ENCODE measurements around the gene CTDNEP1.

DNA sequence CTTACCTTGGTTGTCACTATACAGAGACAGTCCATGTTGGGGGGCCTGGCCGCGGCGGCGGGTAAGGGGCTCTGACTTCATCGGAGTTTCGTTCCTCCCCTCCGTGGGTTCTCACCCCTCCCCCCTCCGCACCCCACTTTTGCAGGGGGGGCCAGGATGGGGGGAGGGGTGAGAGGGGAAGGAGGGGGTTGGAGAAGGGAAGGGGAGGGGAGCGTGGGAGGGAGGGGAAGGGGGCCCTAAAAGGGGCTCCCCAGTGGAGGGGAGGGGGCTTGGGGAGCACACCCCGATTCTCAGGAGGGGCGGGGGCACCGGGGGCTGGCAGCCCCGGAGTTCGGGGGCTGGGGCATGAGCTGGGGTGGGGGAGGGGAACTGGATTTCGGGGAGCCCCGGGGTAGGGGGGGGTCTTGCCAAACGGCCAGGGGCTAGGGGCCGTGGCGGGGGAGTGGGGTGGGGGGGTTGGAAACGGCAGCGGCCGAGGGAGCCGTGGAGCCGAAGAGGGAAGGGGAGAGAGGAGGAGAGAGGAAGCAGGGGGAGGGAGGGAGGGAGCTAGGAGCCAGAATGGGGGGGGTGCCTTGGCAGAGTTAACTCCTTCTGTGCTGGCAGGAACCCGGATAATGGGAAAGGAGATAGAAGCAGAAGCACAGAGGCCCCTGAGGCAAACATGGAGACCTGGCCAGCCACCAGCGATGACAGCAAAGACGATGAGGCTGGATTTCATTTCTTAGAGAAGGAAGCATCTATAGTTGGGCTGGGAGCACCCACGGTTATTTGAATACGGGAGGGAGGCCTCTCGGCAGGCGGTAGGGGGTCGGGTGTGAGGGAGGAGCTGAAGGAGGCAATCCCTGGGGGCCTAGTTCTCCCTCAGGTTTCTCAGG, 34.2 kb downstream of the CTDNEP1 start:
- 0 out of 2 replicates have a peak, but pooled peaks have one; percentile 1 for TF ChIP-seq RAD21 (IDR thresholded peaks at IDR 0.05; ENCODE audit: low read length)
- TF ChIP-seq, protein P1, sequence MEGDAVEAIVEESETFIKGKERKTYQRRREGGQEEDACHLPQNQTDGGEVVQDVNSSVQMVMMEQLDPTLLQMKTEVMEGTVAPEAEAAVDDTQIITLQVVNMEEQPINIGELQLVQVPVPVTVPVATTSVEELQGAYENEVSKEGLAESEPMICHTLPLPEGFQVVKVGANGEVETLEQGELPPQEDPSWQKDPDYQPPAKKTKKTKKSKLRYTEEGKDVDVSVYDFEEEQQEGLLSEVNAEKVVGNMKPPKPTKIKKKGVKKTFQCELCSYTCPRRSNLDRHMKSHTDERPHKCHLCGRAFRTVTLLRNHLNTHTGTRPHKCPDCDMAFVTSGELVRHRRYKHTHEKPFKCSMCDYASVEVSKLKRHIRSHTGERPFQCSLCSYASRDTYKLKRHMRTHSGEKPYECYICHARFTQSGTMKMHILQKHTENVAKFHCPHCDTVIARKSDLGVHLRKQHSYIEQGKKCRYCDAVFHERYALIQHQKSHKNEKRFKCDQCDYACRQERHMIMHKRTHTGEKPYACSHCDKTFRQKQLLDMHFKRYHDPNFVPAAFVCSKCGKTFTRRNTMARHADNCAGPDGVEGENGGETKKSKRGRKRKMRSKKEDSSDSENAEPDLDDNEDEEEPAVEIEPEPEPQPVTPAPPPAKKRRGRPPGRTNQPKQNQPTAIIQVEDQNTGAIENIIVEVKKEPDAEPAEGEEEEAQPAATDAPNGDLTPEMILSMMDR (IDR thresholded peaks at IDR 0.05) = no peak
- TF ChIP-seq, protein P2, sequence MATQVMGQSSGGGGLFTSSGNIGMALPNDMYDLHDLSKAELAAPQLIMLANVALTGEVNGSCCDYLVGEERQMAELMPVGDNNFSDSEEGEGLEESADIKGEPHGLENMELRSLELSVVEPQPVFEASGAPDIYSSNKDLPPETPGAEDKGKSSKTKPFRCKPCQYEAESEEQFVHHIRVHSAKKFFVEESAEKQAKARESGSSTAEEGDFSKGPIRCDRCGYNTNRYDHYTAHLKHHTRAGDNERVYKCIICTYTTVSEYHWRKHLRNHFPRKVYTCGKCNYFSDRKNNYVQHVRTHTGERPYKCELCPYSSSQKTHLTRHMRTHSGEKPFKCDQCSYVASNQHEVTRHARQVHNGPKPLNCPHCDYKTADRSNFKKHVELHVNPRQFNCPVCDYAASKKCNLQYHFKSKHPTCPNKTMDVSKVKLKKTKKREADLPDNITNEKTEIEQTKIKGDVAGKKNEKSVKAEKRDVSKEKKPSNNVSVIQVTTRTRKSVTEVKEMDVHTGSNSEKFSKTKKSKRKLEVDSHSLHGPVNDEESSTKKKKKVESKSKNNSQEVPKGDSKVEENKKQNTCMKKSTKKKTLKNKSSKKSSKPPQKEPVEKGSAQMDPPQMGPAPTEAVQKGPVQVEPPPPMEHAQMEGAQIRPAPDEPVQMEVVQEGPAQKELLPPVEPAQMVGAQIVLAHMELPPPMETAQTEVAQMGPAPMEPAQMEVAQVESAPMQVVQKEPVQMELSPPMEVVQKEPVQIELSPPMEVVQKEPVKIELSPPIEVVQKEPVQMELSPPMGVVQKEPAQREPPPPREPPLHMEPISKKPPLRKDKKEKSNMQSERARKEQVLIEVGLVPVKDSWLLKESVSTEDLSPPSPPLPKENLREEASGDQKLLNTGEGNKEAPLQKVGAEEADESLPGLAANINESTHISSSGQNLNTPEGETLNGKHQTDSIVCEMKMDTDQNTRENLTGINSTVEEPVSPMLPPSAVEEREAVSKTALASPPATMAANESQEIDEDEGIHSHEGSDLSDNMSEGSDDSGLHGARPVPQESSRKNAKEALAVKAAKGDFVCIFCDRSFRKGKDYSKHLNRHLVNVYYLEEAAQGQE (IDR thresholded peaks at IDR 0.05; ENCODE audit: low read depth, low read length) = no peak
- no peak for TF ChIP-seq JUND (IDR thresholded peaks at IDR 0.05)
- TF ChIP-seq YY1 (IDR thresholded peaks at IDR 0.05; ENCODE audit: low read depth) = no peak
